ENCODE measurements around the gene SH2D5. TPM values are rescaled to one million over a fixed set of nuclear protein-coding genes. Genes with fewer than 3 reads are reported as not detected.

SH2D5 gene
- total RNA-seq, 1 donor from 2014 or later: 5.9 TPM

- no peaks in the 10 kb centered on the region for H4K20me1 ChIP-seq (ENCODE audit: insufficient read depth, low read length)
- peaks cover 31% of the 10 kb centered on the region for H3K27me3 Mint-ChIP-seq (ENCODE audit: low read depth, unreplicated experiment)
- no peaks in the 10 kb centered on the region for H3K79me2 ChIP-seq (ENCODE audit: insufficient read depth, low read length)
- no peak within 1 kb of the TSS for H3K27ac ChIP-seq (ENCODE audit: low read depth, low read length)
- no peaks in the 10 kb centered on the region for H3K36me3 ChIP-seq (ENCODE audit: insufficient read depth, low read length)
- no peaks in the 10 kb centered on the region for H3K27me3 ChIP-seq (ENCODE audit: insufficient read depth, low read length)
- H3K27ac Mint-ChIP-seq (ENCODE audit: unreplicated experiment): no peak within 1 kb of the TSS
- FAIRE-seq (no peak), DNase-seq (ENCODE audit: low read depth) (peak; percentile 41)
- peaks cover 3% of the 10 kb centered on the region for H3K9me3 Mint-ChIP-seq (ENCODE audit: unreplicated experiment)
- H3K4me3 Mint-ChIP-seq (ENCODE audit: unreplicated experiment): peak within 1 kb of the TSS; percentile 82
- H3K4me1 Mint-ChIP-seq (ENCODE audit: low read depth, unreplicated experiment): no peaks in the 10 kb centered on the region
- H3K4me3 ChIP-seq (ENCODE audit: insufficient read depth, low read depth, low read length): peak within 1 kb of the TSS; percentile 54
- H3K9me3 ChIP-seq (ENCODE audit: insufficient read depth, low read depth, low read length): no peaks in the 10 kb centered on the region
- no peaks in the 10 kb centered on the region for H3K4me1 ChIP-seq (ENCODE audit: insufficient read depth, low read length)
- peaks cover 6% of the 10 kb centered on the region for H3K36me3 Mint-ChIP-seq (ENCODE audit: low read depth, unreplicated experiment)
- H3K9ac ChIP-seq (ENCODE audit: low read length): peak within 1 kb of the TSS; percentile 49
- no peak for TF ChIP-seq EZH2 (IDR thresholded peaks at IDR 0.05; ENCODE audit: insufficient read depth, low read length)
- no peak for TF ChIP-seq CTCF (IDR thresholded peaks at IDR 0.05; ENCODE audit: insufficient read depth, low read depth, low read length)
- H2AFZ ChIP-seq (ENCODE audit: low read depth, low read length): peak within 1 kb of the TSS; percentile 77
- peak within 1 kb of the TSS; percentile 84 for H3K4me2 ChIP-seq (ENCODE audit: low read length)
Observed at GRCh38 chr1:20717452-20718342, 14.8 kb downstream of the SH2D5 start, which contains the start of gene KIF17. Gene KIF17, minus strand, starts transcription at chr1:20718007. Its CDS starts 301 bp downstream, at chr1:20717706.

- H3K4me3 Mint-ChIP-seq (ENCODE audit: unreplicated experiment): peak overlapping the region; percentile 82
- peaks cover 5% of the 10 kb centered on the region for H3K36me3 Mint-ChIP-seq (ENCODE audit: low read depth, unreplicated experiment)
- Histone ChIP-seq H3K4me1 (ENCODE audit: insufficient read depth, low read length) (no peaks in the 10 kb centered on the region), H3K9me3 (ENCODE audit: insufficient read depth, low read depth, low read length) (no peaks in the 10 kb centered on the region), H3K9ac (ENCODE audit: low read length) (no peak overlapping the region), H3K4me2 (ENCODE audit: low read length) (no peak overlapping the region), H3K79me2 (ENCODE audit: insufficient read depth, low read length) (no peaks in the 10 kb centered on the region), H3K27me3 (ENCODE audit: insufficient read depth, low read length) (no peaks in the 10 kb centered on the region), H4K20me1 (ENCODE audit: insufficient read depth, low read length) (no peaks in the 10 kb centered on the region), H3K36me3 (ENCODE audit: insufficient read depth, low read length) (no peaks in the 10 kb centered on the region), H3K4me3 (ENCODE audit: insufficient read depth, low read depth, low read length) (no peak overlapping the region), H2AFZ (ENCODE audit: low read depth, low read length) (no peak overlapping the region), H3K27ac (ENCODE audit: low read depth, low read length) (no peak overlapping the region)
- DNase-seq (ENCODE audit: low read depth): no peak
- TF ChIP-seq CTCF (IDR thresholded peaks at IDR 0.05; ENCODE audit: insufficient read depth, low read depth, low read length) (no peak), EZH2 (IDR thresholded peaks at IDR 0.05; ENCODE audit: insufficient read depth, low read length) (no peak)
- no peaks in the 10 kb centered on the region for H3K4me1 Mint-ChIP-seq (ENCODE audit: low read depth, unreplicated experiment)
- peaks cover 31% of the 10 kb centered on the region for H3K27me3 Mint-ChIP-seq (ENCODE audit: low read depth, unreplicated experiment)
- no peak for FAIRE-seq
- H3K9me3 Mint-ChIP-seq (ENCODE audit: unreplicated experiment): peaks cover 3% of the 10 kb centered on the region
- no peak overlapping the region for H3K27ac Mint-ChIP-seq (ENCODE audit: unreplicated experiment)
Observed at GRCh38 chr1:20716232-20716631, 16.3 kb downstream of the SH2D5 start.

GRCh38 chr1:20715406-20715805 lies 17.1 kb downstream of the SH2D5 start:
- H3K27me3 Mint-ChIP-seq (ENCODE audit: low read depth, unreplicated experiment): peaks cover 25% of the 10 kb centered on the region
- DNase-seq (ENCODE audit: low read depth) (no peak), FAIRE-seq (no peak)
- Histone ChIP-seq H3K36me3 (ENCODE audit: insufficient read depth, low read length) (no peaks in the 10 kb centered on the region), H3K4me1 (ENCODE audit: insufficient read depth, low read length) (no peaks in the 10 kb centered on the region), H3K4me2 (ENCODE audit: low read length) (no peak overlapping the region), H3K79me2 (ENCODE audit: insufficient read depth, low read length) (no peaks in the 10 kb centered on the region), H3K9ac (ENCODE audit: low read length) (no peak overlapping the region), H3K27ac (ENCODE audit: low read depth, low read length) (no peak overlapping the region), H3K27me3 (ENCODE audit: insufficient read depth, low read length) (no peaks in the 10 kb centered on the region), H3K4me3 (ENCODE audit: insufficient read depth, low read depth, low read length) (no peak overlapping the region), H4K20me1 (ENCODE audit: insufficient read depth, low read length) (no peaks in the 10 kb centered on the region), H3K9me3 (ENCODE audit: insufficient read depth, low read depth, low read length) (no peaks in the 10 kb centered on the region), H2AFZ (ENCODE audit: low read depth, low read length) (no peak overlapping the region)
- no peaks in the 10 kb centered on the region for H3K4me1 Mint-ChIP-seq (ENCODE audit: low read depth, unreplicated experiment)
- H3K4me3 Mint-ChIP-seq (ENCODE audit: unreplicated experiment): no peak overlapping the region
- TF ChIP-seq EZH2 (IDR thresholded peaks at IDR 0.05; ENCODE audit: insufficient read depth, low read length): no peak
- no peak for TF ChIP-seq CTCF (IDR thresholded peaks at IDR 0.05; ENCODE audit: insufficient read depth, low read depth, low read length)
- H3K36me3 Mint-ChIP-seq (ENCODE audit: low read depth, unreplicated experiment): peaks cover 5% of the 10 kb centered on the region
- peaks cover 3% of the 10 kb centered on the region for H3K9me3 Mint-ChIP-seq (ENCODE audit: unreplicated experiment)
- no peak overlapping the region for H3K27ac Mint-ChIP-seq (ENCODE audit: unreplicated experiment)
